MCF 10A (cell line): ENCODE measurements around the gene ANKFY1. TPM values are rescaled to one million over a fixed set of nuclear protein-coding genes. Genes with fewer than 3 reads are reported as not detected.

ENCODE experiments used
- BruUV-seq: library from RNA; stranded (reverse); fragments of 400-500 nt; replicated peaks from 2 replicates; lab custom pipeline; 2021; lab: Mats Ljungman, UMichigan
- CTCF ChIA-PET: fragments of 300-600 bp; sonication (Branson Sonifier 250); formaldehyde crosslinking; extraction: SDS; loops from one replicate; lab custom pipeline; 2021; ENCODE audit warnings: antibody characterized with exemption, inconsistent platforms; lab: Yijun Ruan, JAX
- POLR2A ChIA-PET: fragments of 300-600, 350-650 bp; sonication (Branson Sonifier 250); formaldehyde crosslinking; extraction: SDS; loops from one replicate; lab custom pipeline; 2020; ENCODE audit warnings: antibody characterized with exemption, inconsistent platforms; lab: Yijun Ruan, JAX
- DNase-seq: peaks from one replicate; pipeline ENCODE4 v3.0.0-alpha.2; 2018; ENCODE audit not compliant: unreplicated experiment
- H3K27ac Mint-ChIP-seq: one replicate; pipeline ENCODE4 v1.8.0; 2022; ENCODE audit warnings: mild to moderate bottlenecking, low read depth, mixed read lengths; ENCODE audit not compliant: unreplicated experiment
- H3K27me3 Mint-ChIP-seq: one replicate; pipeline ENCODE4 v1.8.0; 2022; ENCODE audit warnings: mixed read lengths; ENCODE audit not compliant: insufficient read depth, unreplicated experiment
- H3K36me3 Mint-ChIP-seq: one replicate; pipeline ENCODE4 v1.8.0; 2022; ENCODE audit warnings: mild to moderate bottlenecking, moderate library complexity, mixed read lengths; ENCODE audit not compliant: insufficient read depth, unreplicated experiment
- H3K4me1 Mint-ChIP-seq: one replicate; pipeline ENCODE4 v1.8.0; 2022; ENCODE audit warnings: mixed read lengths; ENCODE audit not compliant: insufficient read depth, unreplicated experiment
- H3K4me3 Mint-ChIP-seq: one replicate; pipeline ENCODE4 v1.8.0; 2022; ENCODE audit warnings: mild to moderate bottlenecking, moderate library complexity, mixed read lengths; ENCODE audit not compliant: unreplicated experiment
- H3K9me3 Mint-ChIP-seq: one replicate; pipeline ENCODE4 v1.8.0; 2022; ENCODE audit warnings: mixed read lengths; ENCODE audit not compliant: unreplicated experiment
- CTCF ChIP-seq: fragments of 200-600 bp; IDR thresholded peaks from one replicate; pipeline ENCODE4 v1.8.0; 2022; ENCODE audit warnings: antibody characterized with exemption, mild to moderate bottlenecking; ENCODE audit not compliant: unreplicated experiment
- intact Hi-C: fragments of 100-400 bp; cut with micrococcal nuclease; formaldehyde crosslinking; loops from 2 replicates; pipeline ENCODE4 v1.14.1; 2022
- total RNA-seq: library from RNA; stranded (reverse); gene quantifications from 2 replicates; pipeline ENCODE4 v1.2.3, GENCODE V29; 2022

ANKFY1 gene
- total RNA-seq, 1 experiment from 2014 or later, result 34.9 TPM

DNA sequence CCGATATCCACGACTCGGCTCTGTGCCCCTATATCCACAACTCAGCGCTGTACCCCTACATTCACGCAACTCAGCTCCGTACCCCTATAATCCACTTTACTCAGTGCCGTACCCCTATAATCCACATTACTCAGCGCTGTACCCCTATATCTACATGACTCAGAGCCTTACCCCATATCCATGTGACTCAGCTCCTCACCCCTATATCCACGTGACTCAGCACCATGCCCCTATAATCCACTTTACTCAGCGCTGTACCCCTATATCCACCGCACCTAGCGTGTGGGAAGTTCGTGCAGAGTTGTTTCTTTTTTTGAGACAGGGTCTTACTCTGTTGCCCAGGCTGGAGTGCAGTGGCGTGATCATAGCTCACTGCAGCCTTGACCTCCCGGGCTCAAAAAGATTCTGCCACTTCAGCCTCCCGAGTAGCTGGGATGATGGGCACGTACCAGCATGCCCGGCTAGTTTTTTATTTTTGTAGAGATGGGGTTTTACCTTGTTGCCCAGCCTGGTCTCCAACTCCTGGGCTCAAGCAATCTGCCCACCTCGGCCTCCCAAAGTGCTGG is 103.4 kb downstream of the ANKFY1 start:
- no peak for TF ChIP-seq CTCF
- POLR2A ChIA-PET, result interaction anchor here (0.7 to 18.5 kb wide), 9 partner anchors 7 to 1768 kb away, joined by 3 to 555 read pairs (median 4); partner anchors contain the start of genes CYB5D2 and ZZEF1
- intact Hi-C loops, result no loop called here
- Mint-ChIP-seq H3K27me3 (no peaks in the 10 kb centered on the region), H3K4me3 (peak overlapping the region; percentile 59), H3K27ac (peak overlapping the region; percentile 98), H3K9me3 (no peaks in the 10 kb centered on the region), H3K36me3 (peaks cover 18% of the 10 kb centered on the region), H3K4me1 (peaks cover 47% of the 10 kb centered on the region)
- CTCF ChIA-PET, result interaction anchor here (0.5 to 1.7 kb wide), 9 partner anchors 11 to 1806 kb away, joined by 3 to 11 read pairs (median 3); partner anchors contain the start of genes CYB5D2 and ZZEF1
- DNase-seq, result peak; percentile 49
- BruUV-seq, result no TSS peak

- Mint-ChIP-seq H3K36me3 (peaks cover 18% of the 10 kb centered on the region), H3K4me1 (peaks cover 47% of the 10 kb centered on the region), H3K27ac (peak overlapping the region; percentile 98), H3K9me3 (no peaks in the 10 kb centered on the region), H3K4me3 (no peak overlapping the region), H3K27me3 (no peaks in the 10 kb centered on the region)
- intact Hi-C loops, result no loop called here
- TF ChIP-seq CTCF, result no peak
- POLR2A ChIA-PET, result interaction anchor here (4.7 to 18.5 kb wide), 2 partner anchors 13 to 28 kb away, joined by 40 to 555 read pairs; partner anchors contain the start of genes CYB5D2 and ZZEF1
- BruUV-seq, result no TSS peak
- DNase-seq, result no peak
- CTCF ChIA-PET, result interaction anchor here (0.7 to 1.6 kb wide), 5 partner anchors 10 to 586 kb away, joined by 3 to 6 read pairs (median 3); partner anchors contain the start of genes CYB5D2 and ZZEF1
These were observed 104.0 kb downstream of the ANKFY1 start for GRCh38 chr17:4159761-4160160.

- Mint-ChIP-seq H3K4me1 (peaks cover 42% of the 10 kb centered on the region), H3K27me3 (no peaks in the 10 kb centered on the region), H3K4me3 (no peak overlapping the region), H3K36me3 (peaks cover 13% of the 10 kb centered on the region), H3K9me3 (no peaks in the 10 kb centered on the region), H3K27ac (no peak overlapping the region)
- ChIA-PET CTCF (interaction anchor here (0.6 kb wide), 1 partner anchor 1593 kb away, joined by 3 read pairs; no protein-coding TSS in a partner anchor), POLR2A (interaction anchor here (0.5 to 18.5 kb wide), 4 partner anchors 10 to 1756 kb away, joined by 3 to 555 read pairs (median 3); partner anchors contain the start of genes CYB5D2 and ZZEF1)
- intact Hi-C loops, result no loop called here
- no peak for TF ChIP-seq CTCF
- no peak for DNase-seq
- no TSS peak for BruUV-seq
These were observed 106.0 kb downstream of the ANKFY1 start for GRCh38 chr17:4157618-4158333.
